ENCODE data around the gene BOLA2B. TPM values are rescaled to one million over a fixed set of nuclear protein-coding genes. Genes with fewer than 3 reads are reported as not detected.

BOLA2B gene
- total RNA-seq, 1 donor from 2014 or later = 512 TPM

DNA sequence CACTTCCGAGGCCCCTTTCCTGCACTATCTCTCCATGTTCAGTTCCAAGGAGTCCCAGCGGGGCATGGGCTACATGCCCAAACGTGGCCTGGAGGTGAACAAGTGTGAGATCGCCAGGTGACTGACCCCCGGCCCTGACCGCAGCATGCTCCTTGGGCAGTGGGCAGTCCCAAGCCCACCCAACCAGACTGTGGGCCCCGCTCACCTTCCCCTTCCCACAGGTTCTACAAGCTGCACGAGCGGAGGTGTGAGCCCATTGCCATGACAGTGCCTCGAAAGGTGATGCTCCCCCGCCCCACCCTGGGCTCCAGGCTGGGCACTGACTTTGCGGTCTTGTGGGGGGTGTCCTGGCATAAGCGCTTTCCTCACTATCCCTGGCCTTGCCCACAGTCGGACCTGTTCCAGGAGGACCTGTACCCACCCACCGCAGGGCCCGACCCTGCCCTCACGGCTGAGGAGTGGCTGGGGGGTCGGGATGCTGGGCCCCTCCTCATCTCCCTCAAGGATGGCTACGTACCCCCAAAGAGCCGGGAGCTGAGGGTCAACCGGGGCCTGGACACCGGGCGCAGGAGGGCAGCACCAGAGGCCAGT lies 5.4 kb downstream of the BOLA2B start:
- H3K36me3 ChIP-seq (ENCODE audit: control insufficient read depth, insufficient read depth, low read length) = no peaks in the 10 kb centered on the region
- TF ChIP-seq, protein P1, sequence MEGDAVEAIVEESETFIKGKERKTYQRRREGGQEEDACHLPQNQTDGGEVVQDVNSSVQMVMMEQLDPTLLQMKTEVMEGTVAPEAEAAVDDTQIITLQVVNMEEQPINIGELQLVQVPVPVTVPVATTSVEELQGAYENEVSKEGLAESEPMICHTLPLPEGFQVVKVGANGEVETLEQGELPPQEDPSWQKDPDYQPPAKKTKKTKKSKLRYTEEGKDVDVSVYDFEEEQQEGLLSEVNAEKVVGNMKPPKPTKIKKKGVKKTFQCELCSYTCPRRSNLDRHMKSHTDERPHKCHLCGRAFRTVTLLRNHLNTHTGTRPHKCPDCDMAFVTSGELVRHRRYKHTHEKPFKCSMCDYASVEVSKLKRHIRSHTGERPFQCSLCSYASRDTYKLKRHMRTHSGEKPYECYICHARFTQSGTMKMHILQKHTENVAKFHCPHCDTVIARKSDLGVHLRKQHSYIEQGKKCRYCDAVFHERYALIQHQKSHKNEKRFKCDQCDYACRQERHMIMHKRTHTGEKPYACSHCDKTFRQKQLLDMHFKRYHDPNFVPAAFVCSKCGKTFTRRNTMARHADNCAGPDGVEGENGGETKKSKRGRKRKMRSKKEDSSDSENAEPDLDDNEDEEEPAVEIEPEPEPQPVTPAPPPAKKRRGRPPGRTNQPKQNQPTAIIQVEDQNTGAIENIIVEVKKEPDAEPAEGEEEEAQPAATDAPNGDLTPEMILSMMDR (IDR thresholded peaks at IDR 0.05; ENCODE audit: insufficient read depth, low read length, poor library complexity, severe bottlenecking) = no peak

DNA sequence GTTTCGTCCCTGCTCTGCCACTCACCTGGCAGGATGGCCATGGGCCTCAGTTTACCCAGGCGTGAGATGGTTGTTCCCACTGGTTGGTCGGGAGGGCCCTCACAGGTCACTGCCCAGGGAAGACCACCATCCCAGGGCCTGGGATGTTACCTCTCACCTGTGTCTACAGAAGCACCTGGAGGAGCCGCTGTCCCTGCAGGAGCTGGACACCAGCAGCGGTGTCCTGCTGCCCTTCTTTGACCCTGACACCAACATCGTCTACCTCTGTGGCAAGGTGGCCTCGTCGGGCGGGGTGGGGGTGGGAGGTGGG lies 6.0 kb downstream of the BOLA2B start:
- Histone ChIP-seq H3K4me3 (ENCODE audit: low read depth, low read length) (no peak overlapping the region), H3K36me3 (ENCODE audit: control insufficient read depth, insufficient read depth, low read length) (no peaks in the 10 kb centered on the region), H3K27me3 (ENCODE audit: control insufficient read depth, insufficient read depth, low read length) (no peaks in the 10 kb centered on the region)
- TF ChIP-seq, protein P1 (IDR thresholded peaks at IDR 0.05; ENCODE audit: insufficient read depth, low read length, poor library complexity, severe bottlenecking) = no peak
- no peak for DNase-seq (ENCODE audit: low read depth)

More for the DNA sequence above, 5.4 kb downstream of the BOLA2B start:
- H3K4me3 ChIP-seq (ENCODE audit: low read depth, low read length) = no peak overlapping the region
- H3K27me3 ChIP-seq (ENCODE audit: control insufficient read depth, insufficient read depth, low read length) = no peaks in the 10 kb centered on the region
- DNase-seq (ENCODE audit: low read depth) = no peak

DNA sequence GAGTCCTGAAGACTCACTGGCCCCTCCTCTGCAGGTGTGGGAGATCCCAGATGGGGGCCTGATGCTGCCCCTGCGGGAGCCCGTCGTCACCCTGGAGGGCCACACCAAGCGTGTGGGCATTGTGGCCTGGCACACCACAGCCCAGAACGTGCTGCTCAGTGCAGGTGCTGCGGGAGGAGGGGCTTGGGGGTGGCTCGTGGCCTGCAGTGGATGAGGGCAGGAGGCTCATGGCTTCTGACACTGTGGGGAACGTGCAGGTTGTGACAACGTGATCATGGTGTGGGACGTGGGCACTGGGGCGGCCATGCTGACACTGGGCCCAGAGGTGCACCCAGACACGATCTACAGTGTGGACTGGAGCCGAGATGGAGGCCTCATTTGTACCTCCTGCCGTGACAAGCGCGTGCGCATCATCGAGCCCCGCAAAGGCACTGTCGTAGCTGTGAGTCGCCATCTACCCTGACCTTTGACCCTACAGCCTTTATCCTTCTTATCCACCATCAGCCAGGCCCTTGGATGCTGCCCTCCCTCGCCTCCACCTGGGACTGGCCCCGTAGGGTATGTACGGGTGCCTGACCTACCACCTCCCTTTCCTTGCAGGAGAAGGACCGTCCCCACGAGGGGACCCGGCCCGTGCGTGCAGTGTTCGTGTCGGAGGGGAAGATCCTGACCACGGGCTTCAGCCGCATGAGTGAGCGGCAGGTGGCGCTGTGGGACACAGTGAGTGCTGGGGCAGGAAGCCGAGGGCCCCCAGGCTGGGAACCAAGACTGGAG lies 6.5 kb downstream of the BOLA2B start:
- TF ChIP-seq, protein P1 (IDR thresholded peaks at IDR 0.05; ENCODE audit: insufficient read depth, low read length, poor library complexity, severe bottlenecking) = peak; percentile 65
- H3K4me3 ChIP-seq (ENCODE audit: low read depth, low read length) = no peak overlapping the region
- H3K36me3 ChIP-seq (ENCODE audit: control insufficient read depth, insufficient read depth, low read length) = no peaks in the 10 kb centered on the region
- no peaks in the 10 kb centered on the region for H3K27me3 ChIP-seq (ENCODE audit: control insufficient read depth, insufficient read depth, low read length)
- no peak for DNase-seq (ENCODE audit: low read depth)

DNA sequence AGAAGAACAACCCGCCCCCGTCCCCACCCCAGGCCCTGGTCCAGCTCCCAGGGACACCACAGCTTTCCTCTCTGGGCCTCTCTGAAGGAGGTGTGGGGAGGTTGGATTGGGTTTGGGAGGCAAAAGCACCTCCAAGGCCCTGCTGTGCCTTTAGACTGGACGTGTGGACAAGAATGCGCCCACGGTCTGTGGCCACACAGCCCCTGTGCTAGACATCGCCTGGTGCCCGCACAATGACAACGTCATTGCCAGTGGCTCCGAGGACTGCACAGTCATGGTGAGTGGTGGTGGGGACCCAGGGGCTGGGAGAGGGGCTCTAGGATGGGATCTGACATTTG lies 7.1 kb downstream of the BOLA2B start:
- Histone ChIP-seq H3K27me3 (ENCODE audit: control insufficient read depth, insufficient read depth, low read length) (no peaks in the 10 kb centered on the region), H3K36me3 (ENCODE audit: control insufficient read depth, insufficient read depth, low read length) (no peaks in the 10 kb centered on the region), H3K4me3 (ENCODE audit: low read depth, low read length) (no peak overlapping the region)
- TF ChIP-seq, protein P1 (IDR thresholded peaks at IDR 0.05; ENCODE audit: insufficient read depth, low read length, poor library complexity, severe bottlenecking) = no peak
- no peak for DNase-seq (ENCODE audit: low read depth)

DNA sequence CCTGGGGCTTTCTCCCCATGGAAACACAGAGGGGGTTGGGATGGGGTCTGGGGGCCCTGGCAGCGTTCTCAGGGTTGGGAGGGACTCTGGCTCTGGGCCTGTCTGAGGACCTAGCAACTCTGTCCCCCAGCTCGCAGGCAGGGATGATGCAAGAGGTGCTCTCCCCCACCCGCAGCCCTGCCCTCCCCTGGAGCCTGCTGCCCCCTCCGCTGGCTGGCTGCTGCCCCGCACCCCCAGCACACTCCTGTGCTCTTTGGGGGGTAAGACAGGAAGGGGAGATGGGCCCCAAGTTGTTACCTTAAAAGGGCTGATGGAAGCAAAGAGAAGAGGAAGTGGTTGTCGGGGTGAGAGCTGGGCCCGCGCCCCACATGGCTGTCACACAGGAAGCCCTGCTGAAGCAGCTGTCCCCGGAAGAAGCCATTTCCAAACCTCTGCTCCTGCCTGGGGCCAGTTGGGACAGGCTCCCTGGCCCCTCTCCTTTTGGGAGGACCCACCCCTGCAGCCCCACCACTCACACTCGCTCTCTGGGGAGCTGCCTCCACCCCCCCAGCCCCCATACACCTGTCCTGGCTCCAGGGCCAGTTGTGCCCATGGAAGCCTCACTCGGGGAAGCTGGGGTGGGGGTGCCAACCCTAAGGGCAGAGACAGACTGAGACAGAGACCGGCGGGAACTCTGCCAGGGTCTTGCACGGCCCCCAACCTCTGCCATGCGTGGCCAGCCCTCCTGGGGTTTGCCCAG lies 7.6 kb downstream of the BOLA2B start:
- Histone ChIP-seq H3K36me3 (ENCODE audit: control insufficient read depth, insufficient read depth, low read length) (no peaks in the 10 kb centered on the region), H3K27me3 (ENCODE audit: control insufficient read depth, insufficient read depth, low read length) (no peaks in the 10 kb centered on the region), H3K4me3 (ENCODE audit: low read depth, low read length) (no peak overlapping the region)
- no peak for DNase-seq (ENCODE audit: low read depth)
- TF ChIP-seq, protein P1 (IDR thresholded peaks at IDR 0.05; ENCODE audit: insufficient read depth, low read length, poor library complexity, severe bottlenecking) = no peak

Data from kidney epithelial cell (primary cell).